ENCODE data around the gene EPS8.

EPS8 gene

GRCh38 chr12:15789220-15790171 is at the start of gene EPS8:
Gene EPS8, minus strand, starts transcription at chr12:15789388. Its CDS starts 106,437 bp downstream, at chr12:15682951.
- peak; percentile 94 for DNase-seq (ENCODE audit: low spot score)

- no peak for DNase-seq (ENCODE audit: low spot score)
Measured at GRCh38 chr12:15837141-15837790, 48.1 kb upstream of the EPS8 start.

GRCh38 chr12:15834575-15834974 is 45.4 kb upstream of the EPS8 start:
- DNase-seq (ENCODE audit: low spot score), result no peak

- DNase-seq (ENCODE audit: low spot score), result no peak
Measured at GRCh38 chr12:15831315-15831978, 42.3 kb upstream of the EPS8 start.

GRCh38 chr12:15830538-15830937 is 41.4 kb upstream of the EPS8 start:
- no peak for DNase-seq (ENCODE audit: low spot score)

- DNase-seq (ENCODE audit: low spot score), result no peak
Measured at GRCh38 chr12:15829949-15830348, 40.8 kb upstream of the EPS8 start.

GRCh38 chr12:15829255-15829654 is 40.1 kb upstream of the EPS8 start:
- DNase-seq (ENCODE audit: low spot score), result no peak

- DNase-seq (ENCODE audit: low spot score), result no peak
Measured at GRCh38 chr12:15827136-15827535, 37.9 kb upstream of the EPS8 start.

GRCh38 chr12:15824516-15824915 is 35.3 kb upstream of the EPS8 start:
- no peak for DNase-seq (ENCODE audit: low spot score)

- DNase-seq (ENCODE audit: low spot score), result no peak
Measured at GRCh38 chr12:15823360-15824128, 34.4 kb upstream of the EPS8 start.

- peak; percentile 23 for DNase-seq (ENCODE audit: low spot score)
Measured at GRCh38 chr12:15819644-15820437, 30.7 kb upstream of the EPS8 start.

GRCh38 chr12:15818418-15818817 is 29.2 kb upstream of the EPS8 start:
- DNase-seq (ENCODE audit: low spot score), result no peak

GRCh38 chr12:15815730-15816129 is 26.5 kb upstream of the EPS8 start:
- DNase-seq (ENCODE audit: low spot score), result no peak

GRCh38 chr12:15811214-15812127 is 22.3 kb upstream of the EPS8 start:
- no peak for DNase-seq (ENCODE audit: low spot score)

- DNase-seq (ENCODE audit: low spot score), result no peak
Measured at GRCh38 chr12:15808652-15809051, 19.5 kb upstream of the EPS8 start.

GRCh38 chr12:15808250-15808649 is 19.1 kb upstream of the EPS8 start:
- no peak for DNase-seq (ENCODE audit: low spot score)

GRCh38 chr12:15806826-15807225 is 17.6 kb upstream of the EPS8 start:
- no peak for DNase-seq (ENCODE audit: low spot score)

GRCh38 chr12:15801770-15802744 is 12.9 kb upstream of the EPS8 start:
- no peak for DNase-seq (ENCODE audit: low spot score)

GRCh38 chr12:15800278-15800677 is 11.1 kb upstream of the EPS8 start:
- no peak for DNase-seq (ENCODE audit: low spot score)
